GM23338 (cell line): ENCODE results near the gene TMEM236. TPM values are rescaled to one million over a fixed set of nuclear protein-coding genes. Genes with fewer than 3 reads are reported as not detected.
A peak's percentile ranks its signal among the peaks of the same experiment; 100 is the strongest.

Experiments
- ATAC-seq: fragments of 200-7000 bp; cut with Tn5 transposase; 3 replicates; pipeline ENCODE4 v1.9.1; 2020
- DNase-seq: peaks from one replicate; pipeline ENCODE4 v3.0.0-alpha.2; 2015; ENCODE audit warnings: low spot score
- H2AFZ ChIP-seq: fragments of 200-600 bp; sonication (generic); 2 replicates; pipeline ENCODE4 v1.8.0; 2016; ENCODE audit warnings: antibody characterized with exemption, mild to moderate bottlenecking, moderate library complexity
- H3F3A ChIP-seq: fragments of 200-600 bp; sonication (generic); replicated peaks from 2 replicates; pipeline ENCODE4 v1.8.0; 2017; ENCODE audit warnings: antibody characterized with exemption, mixed run types, low read depth
- H3K27ac ChIP-seq: fragments of 200-600 bp; sonication (generic); 2 replicates; pipeline ENCODE4 v1.6.1; 2016; ENCODE audit warnings: low read depth
- H3K27me3 ChIP-seq: fragments of 200-600 bp; sonication (generic); 2 replicates; pipeline ENCODE4 v1.8.0; 2016; ENCODE audit warnings: mild to moderate bottlenecking, mixed run types, moderate library complexity; ENCODE audit not compliant: insufficient read depth
- H3K36me3 ChIP-seq: fragments of 200-600 bp; sonication (generic); 2 replicates; pipeline ENCODE4 v1.8.0; 2016; ENCODE audit warnings: mild to moderate bottlenecking; ENCODE audit not compliant: insufficient read depth
- H3K4me1 ChIP-seq: fragments of 200-600 bp; sonication (generic); 2 replicates; pipeline ENCODE4 v1.8.0; 2016; ENCODE audit warnings: mild to moderate bottlenecking, moderate library complexity; ENCODE audit not compliant: insufficient read depth
- H3K4me2 ChIP-seq: fragments of 200-600 bp; sonication (generic); 2 replicates; pipeline ENCODE4 v1.7.1; 2017; ENCODE audit warnings: mixed run types
- H3K4me3 ChIP-seq: fragments of 200-600 bp; sonication (generic); 2 replicates; pipeline ENCODE4 v1.6.1; 2016; ENCODE audit warnings: mixed run types
- H3K79me2 ChIP-seq: fragments of 200-600 bp; sonication (generic); replicated peaks from 2 replicates; pipeline ENCODE4 v1.8.0; 2017; ENCODE audit warnings: mild to moderate bottlenecking; ENCODE audit not compliant: insufficient read depth
- H3K9me2 ChIP-seq: fragments of 200-600 bp; sonication (generic); 2 replicates; pipeline ENCODE4 v1.8.0; 2017; ENCODE audit not compliant: insufficient read depth
- H4K20me1 ChIP-seq: fragments of 200-600 bp; sonication (generic); replicated peaks from 2 replicates; pipeline ENCODE4 v1.8.0; 2017; ENCODE audit warnings: mild to moderate bottlenecking; ENCODE audit not compliant: insufficient read depth
- H3K27ac Mint-ChIP-seq: 2 replicates; pipeline ENCODE4 v1.8.0; 2020; ENCODE audit warnings: inconsistent platforms, mild to moderate bottlenecking, moderate library complexity, mixed read lengths
- H3K27me3 Mint-ChIP-seq: 3 replicates; pipeline ENCODE4 v1.8.0; 2022; ENCODE audit warnings: low read depth, mild to moderate bottlenecking, moderate library complexity, mixed read lengths, inconsistent platforms; ENCODE audit not compliant: insufficient read depth, poor library complexity
- H3K36me3 Mint-ChIP-seq: 3 replicates; pipeline ENCODE4 v1.8.0; 2021; ENCODE audit warnings: low read depth, mild to moderate bottlenecking, inconsistent platforms, moderate library complexity, mixed read lengths
- H3K4me1 Mint-ChIP-seq: 3 replicates; pipeline ENCODE4 v1.8.0; 2020; ENCODE audit warnings: mild to moderate bottlenecking, inconsistent platforms, mixed read lengths
- H3K4me3 Mint-ChIP-seq: 3 replicates; pipeline ENCODE4 v1.8.0; 2021; ENCODE audit warnings: moderate library complexity, mild to moderate bottlenecking, inconsistent platforms, mixed read lengths
- H3K9me3 Mint-ChIP-seq: 3 replicates; pipeline ENCODE4 v1.8.0; 2020; ENCODE audit warnings: moderate library complexity, mild to moderate bottlenecking, inconsistent platforms, mixed read lengths
- CREB1 ChIP-seq: fragments of 250-450 bp; sonication (Bioruptor Pico); IDR thresholded peaks from 2 replicates; pipeline ENCODE4 v1.5.0; 2020; ENCODE audit warnings: low read depth, mild to moderate bottlenecking, moderate library complexity
- EZH2 ChIP-seq: fragments of 200-600 bp; sonication (generic); IDR thresholded peaks from one replicate; pipeline ENCODE4 v1.8.0; 2017; ENCODE audit warnings: antibody characterized with exemption, mild to moderate bottlenecking, low read depth; ENCODE audit not compliant: unreplicated experiment
- NANOG ChIP-seq: IDR thresholded peaks from 2 replicates; pipeline ENCODE4 v1.6.1; 2016; ENCODE audit warnings: antibody characterized with exemption, borderline replicate concordance
- POLR2AphosphoS5 ChIP-seq: IDR thresholded peaks from 2 replicates; pipeline ENCODE4 v1.6.1; 2016; ENCODE audit warnings: antibody characterized with exemption, low read depth
- STAT1 ChIP-seq: IDR thresholded peaks from one replicate; pipeline ENCODE4 v1.6.1; 2016; ENCODE audit warnings: antibody characterized with exemption; ENCODE audit not compliant: unreplicated experiment
- ZNF114 ChIP-seq: fragments of 250-450 bp; sonication (Bioruptor Pico); IDR thresholded peaks from 2 replicates; pipeline ENCODE4 v1.5.0; 2020; ENCODE audit warnings: mild to moderate bottlenecking, moderate library complexity
- ZNF331 ChIP-seq: fragments of 250-450 bp; sonication (Bioruptor Pico); IDR thresholded peaks from 2 replicates; pipeline ENCODE4 v1.5.0; 2020; ENCODE audit warnings: low read depth, mild to moderate bottlenecking, moderate library complexity
- polyA plus RNA-seq: library from polyadenylated mRNA; unstranded; fragments of >200 nt; fragmentation: Nextera tagmentation; extraction: Ambion mirVana; gene quantifications from 2 replicates; pipeline ENCODE4 v1.2.1, GENCODE V29; 2016
- total RNA-seq: library from RNA; depleted of rRNA; stranded (reverse); fragments of >200 nt; shearing (Covaris generic); gene quantifications from 2 replicates; pipeline ENCODE4 v1.2.3, GENCODE V29; 2014
- TF ChIP-seq, protein P1 (sequence below), 2 experiments: fragments of 200-600 bp in 1 of 2; sonication (generic) in 1 of 2; conservative IDR thresholded peaks; 2 replicates each; pipeline versions ENCODE4 v1.5.1 to v1.6.1; 2016 to 2017; ENCODE audit warnings: antibody characterized with exemption in 2 of 2, low read depth in 2 of 2, mild to moderate bottlenecking in 2 of 2, moderate library complexity in 1 of 2
- TF ChIP-seq, protein P2 (sequence below): IDR thresholded peaks from 2 replicates; pipeline ENCODE4 v1.6.1; 2016; ENCODE audit warnings: antibody characterized with exemption
- TF ChIP-seq, protein P3 (sequence below): IDR thresholded peaks from one replicate; pipeline ENCODE4 v1.6.1; 2018; ENCODE audit warnings: antibody characterized with exemption; ENCODE audit not compliant: unreplicated experiment
- TF ChIP-seq, protein P4 (sequence below): fragments of 250-450 bp; sonication (Bioruptor Pico); IDR thresholded peaks from 2 replicates; pipeline ENCODE4 v1.5.0; 2020; ENCODE audit warnings: mild to moderate bottlenecking, moderate library complexity

The TMEM236 gene
- total and polyA plus RNA-seq, 2 experiments from 2014 or later: 0.03 TPM

DNA sequence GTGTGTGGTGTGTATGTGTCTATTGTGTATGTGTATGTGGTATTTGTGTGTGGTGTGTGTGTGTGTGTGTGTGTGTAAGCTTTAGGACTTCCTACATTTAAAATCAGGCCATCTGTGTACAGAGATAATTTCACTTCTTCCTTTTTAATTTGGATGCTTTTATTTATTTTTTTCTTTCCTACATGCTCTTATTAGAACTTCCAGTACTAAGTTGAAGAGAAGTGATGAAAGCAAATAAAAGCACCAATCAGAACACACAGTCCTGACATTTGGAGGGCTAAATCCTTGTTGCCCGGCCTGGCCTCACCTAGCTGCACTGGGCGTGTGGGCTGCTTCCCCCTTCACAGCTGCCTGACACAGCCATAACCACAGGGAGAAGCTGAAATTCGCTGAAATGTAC lies 53.3 kb downstream of the TMEM236 start (continued):
- TF ChIP-seq, protein P1, sequence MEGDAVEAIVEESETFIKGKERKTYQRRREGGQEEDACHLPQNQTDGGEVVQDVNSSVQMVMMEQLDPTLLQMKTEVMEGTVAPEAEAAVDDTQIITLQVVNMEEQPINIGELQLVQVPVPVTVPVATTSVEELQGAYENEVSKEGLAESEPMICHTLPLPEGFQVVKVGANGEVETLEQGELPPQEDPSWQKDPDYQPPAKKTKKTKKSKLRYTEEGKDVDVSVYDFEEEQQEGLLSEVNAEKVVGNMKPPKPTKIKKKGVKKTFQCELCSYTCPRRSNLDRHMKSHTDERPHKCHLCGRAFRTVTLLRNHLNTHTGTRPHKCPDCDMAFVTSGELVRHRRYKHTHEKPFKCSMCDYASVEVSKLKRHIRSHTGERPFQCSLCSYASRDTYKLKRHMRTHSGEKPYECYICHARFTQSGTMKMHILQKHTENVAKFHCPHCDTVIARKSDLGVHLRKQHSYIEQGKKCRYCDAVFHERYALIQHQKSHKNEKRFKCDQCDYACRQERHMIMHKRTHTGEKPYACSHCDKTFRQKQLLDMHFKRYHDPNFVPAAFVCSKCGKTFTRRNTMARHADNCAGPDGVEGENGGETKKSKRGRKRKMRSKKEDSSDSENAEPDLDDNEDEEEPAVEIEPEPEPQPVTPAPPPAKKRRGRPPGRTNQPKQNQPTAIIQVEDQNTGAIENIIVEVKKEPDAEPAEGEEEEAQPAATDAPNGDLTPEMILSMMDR (conservative IDR thresholded peaks at IDR 0.05; ENCODE audit: low read depth in 2 of 2): no peak
- TF ChIP-seq POLR2AphosphoS5 (no peak), NANOG (no peak), EZH2 (no peak), ZNF114 (no peak), ZNF331 (CRISPR knock-in tag) (no peak), CREB1 (CRISPR knock-in tag) (no peak), STAT1 (no peak)
- TF ChIP-seq, protein P2, sequence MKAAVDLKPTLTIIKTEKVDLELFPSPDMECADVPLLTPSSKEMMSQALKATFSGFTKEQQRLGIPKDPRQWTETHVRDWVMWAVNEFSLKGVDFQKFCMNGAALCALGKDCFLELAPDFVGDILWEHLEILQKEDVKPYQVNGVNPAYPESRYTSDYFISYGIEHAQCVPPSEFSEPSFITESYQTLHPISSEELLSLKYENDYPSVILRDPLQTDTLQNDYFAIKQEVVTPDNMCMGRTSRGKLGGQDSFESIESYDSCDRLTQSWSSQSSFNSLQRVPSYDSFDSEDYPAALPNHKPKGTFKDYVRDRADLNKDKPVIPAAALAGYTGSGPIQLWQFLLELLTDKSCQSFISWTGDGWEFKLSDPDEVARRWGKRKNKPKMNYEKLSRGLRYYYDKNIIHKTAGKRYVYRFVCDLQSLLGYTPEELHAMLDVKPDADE: no peak
- TF ChIP-seq, protein P3, sequence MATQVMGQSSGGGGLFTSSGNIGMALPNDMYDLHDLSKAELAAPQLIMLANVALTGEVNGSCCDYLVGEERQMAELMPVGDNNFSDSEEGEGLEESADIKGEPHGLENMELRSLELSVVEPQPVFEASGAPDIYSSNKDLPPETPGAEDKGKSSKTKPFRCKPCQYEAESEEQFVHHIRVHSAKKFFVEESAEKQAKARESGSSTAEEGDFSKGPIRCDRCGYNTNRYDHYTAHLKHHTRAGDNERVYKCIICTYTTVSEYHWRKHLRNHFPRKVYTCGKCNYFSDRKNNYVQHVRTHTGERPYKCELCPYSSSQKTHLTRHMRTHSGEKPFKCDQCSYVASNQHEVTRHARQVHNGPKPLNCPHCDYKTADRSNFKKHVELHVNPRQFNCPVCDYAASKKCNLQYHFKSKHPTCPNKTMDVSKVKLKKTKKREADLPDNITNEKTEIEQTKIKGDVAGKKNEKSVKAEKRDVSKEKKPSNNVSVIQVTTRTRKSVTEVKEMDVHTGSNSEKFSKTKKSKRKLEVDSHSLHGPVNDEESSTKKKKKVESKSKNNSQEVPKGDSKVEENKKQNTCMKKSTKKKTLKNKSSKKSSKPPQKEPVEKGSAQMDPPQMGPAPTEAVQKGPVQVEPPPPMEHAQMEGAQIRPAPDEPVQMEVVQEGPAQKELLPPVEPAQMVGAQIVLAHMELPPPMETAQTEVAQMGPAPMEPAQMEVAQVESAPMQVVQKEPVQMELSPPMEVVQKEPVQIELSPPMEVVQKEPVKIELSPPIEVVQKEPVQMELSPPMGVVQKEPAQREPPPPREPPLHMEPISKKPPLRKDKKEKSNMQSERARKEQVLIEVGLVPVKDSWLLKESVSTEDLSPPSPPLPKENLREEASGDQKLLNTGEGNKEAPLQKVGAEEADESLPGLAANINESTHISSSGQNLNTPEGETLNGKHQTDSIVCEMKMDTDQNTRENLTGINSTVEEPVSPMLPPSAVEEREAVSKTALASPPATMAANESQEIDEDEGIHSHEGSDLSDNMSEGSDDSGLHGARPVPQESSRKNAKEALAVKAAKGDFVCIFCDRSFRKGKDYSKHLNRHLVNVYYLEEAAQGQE: no peak

DNA sequence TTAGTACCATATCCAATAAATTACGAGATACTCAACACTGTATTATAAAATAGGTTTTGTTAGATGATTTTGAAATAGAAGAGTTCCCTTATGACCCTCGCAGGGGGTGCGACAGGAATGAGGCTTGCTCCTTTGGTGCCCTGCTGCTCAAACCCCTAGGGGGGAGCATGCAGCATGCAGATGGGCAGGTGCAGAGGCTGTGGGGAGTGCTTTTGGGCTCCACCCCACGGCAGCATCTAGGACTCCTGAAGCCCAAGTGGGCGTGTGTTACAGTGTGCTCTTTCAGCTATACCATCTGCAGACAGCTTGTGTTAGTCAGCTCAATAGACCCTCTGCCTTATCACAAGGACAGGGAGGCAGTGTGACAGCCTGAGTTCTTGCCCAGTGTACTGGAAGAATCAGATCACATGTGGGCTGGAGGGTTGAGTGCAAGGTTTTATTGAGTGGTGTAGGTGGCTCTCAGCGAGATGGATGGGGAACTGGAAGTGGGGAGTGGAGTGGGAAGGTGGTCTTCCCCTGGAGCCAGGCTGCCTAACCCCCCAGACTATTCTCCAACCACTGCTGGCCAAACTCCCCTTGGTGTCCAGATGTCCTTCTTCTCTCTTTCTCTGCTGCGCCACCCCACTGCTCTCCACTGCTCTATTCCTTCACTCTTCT lies 54.0 kb downstream of the TMEM236 start:
- Mint-ChIP-seq H3K27me3 (peaks cover 6% of the 10 kb centered on the region), H3K4me3 (no peak overlapping the region), H3K4me1 (peaks cover 7% of the 10 kb centered on the region), H3K36me3 (no peaks in the 10 kb centered on the region), H3K9me3 (no peaks in the 10 kb centered on the region), H3K27ac (no peak overlapping the region)
- Histone ChIP-seq H3K4me2 (no peak overlapping the region), H3F3A (no peaks in the 10 kb centered on the region), H4K20me1 (no peaks in the 10 kb centered on the region), H3K4me1 (no peaks in the 10 kb centered on the region), H2AFZ (no peak overlapping the region), H3K9me2 (no peaks in the 10 kb centered on the region), H3K36me3 (no peaks in the 10 kb centered on the region), H3K27me3 (no peaks in the 10 kb centered on the region), H3K79me2 (no peaks in the 10 kb centered on the region), H3K4me3 (no peak overlapping the region), H3K27ac (no peak overlapping the region)
- ATAC-seq (peak; percentile 86), DNase-seq (peak; percentile 24)
- TF ChIP-seq, protein P4, sequence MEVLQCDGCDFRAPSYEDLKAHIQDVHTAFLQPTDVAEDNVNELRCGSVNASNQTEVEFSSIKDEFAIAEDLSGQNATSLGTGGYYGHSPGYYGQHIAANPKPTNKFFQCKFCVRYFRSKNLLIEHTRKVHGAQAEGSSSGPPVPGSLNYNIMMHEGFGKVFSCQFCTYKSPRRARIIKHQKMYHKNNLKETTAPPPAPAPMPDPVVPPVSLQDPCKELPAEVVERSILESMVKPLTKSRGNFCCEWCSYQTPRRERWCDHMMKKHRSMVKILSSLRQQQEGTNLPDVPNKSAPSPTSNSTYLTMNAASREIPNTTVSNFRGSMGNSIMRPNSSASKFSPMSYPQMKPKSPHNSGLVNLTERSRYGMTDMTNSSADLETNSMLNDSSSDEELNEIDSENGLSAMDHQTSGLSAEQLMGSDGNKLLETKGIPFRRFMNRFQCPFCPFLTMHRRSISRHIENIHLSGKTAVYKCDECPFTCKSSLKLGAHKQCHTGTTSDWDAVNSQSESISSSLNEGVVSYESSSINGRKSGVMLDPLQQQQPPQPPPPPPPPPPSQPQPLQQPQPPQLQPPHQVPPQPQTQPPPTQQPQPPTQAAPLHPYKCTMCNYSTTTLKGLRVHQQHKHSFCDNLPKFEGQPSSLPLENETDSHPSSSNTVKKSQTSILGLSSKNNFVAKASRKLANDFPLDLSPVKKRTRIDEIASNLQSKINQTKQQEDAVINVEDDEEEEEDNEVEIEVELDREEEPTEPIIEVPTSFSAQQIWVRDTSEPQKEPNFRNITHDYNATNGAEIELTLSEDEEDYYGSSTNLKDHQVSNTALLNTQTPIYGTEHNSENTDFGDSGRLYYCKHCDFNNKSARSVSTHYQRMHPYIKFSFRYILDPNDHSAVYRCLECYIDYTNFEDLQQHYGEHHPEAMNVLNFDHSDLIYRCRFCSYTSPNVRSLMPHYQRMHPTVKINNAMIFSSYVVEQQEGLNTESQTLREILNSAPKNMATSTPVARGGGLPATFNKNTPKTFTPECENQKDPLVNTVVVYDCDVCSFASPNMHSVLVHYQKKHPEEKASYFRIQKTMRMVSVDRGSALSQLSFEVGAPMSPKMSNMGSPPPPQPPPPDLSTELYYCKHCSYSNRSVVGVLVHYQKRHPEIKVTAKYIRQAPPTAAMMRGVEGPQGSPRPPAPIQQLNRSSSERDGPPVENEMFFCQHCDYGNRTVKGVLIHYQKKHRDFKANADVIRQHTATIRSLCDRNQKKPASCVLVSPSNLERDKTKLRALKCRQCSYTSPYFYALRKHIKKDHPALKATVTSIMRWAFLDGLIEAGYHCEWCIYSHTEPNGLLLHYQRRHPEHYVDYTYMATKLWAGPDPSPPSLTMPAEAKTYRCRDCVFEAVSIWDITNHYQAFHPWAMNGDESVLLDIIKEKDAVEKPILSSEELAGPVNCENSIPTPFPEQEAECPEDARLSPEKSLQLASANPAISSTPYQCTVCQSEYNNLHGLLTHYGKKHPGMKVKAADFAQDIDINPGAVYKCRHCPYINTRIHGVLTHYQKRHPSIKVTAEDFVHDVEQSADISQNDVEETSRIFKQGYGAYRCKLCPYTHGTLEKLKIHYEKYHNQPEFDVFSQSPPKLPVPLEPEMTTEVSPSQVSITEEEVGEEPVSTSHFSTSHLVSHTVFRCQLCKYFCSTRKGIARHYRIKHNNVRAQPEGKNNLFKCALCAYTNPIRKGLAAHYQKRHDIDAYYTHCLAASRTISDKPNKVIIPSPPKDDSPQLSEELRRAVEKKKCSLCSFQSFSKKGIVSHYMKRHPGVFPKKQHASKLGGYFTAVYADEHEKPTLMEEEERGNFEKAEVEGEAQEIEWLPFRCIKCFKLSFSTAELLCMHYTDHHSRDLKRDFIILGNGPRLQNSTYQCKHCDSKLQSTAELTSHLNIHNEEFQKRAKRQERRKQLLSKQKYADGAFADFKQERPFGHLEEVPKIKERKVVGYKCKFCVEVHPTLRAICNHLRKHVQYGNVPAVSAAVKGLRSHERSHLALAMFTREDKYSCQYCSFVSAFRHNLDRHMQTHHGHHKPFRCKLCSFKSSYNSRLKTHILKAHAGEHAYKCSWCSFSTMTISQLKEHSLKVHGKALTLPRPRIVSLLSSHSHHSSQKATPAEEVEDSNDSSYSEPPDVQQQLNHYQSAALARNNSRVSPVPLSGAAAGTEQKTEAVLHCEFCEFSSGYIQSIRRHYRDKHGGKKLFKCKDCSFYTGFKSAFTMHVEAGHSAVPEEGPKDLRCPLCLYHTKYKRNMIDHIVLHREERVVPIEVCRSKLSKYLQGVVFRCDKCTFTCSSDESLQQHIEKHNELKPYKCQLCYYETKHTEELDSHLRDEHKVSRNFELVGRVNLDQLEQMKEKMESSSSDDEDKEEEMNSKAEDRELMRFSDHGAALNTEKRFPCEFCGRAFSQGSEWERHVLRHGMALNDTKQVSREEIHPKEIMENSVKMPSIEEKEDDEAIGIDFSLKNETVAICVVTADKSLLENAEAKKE (CRISPR knock-in tag): no peak
